Measurements from ENCODE around the gene ARGLU1. TPM values are rescaled to one million over a fixed set of nuclear protein-coding genes. Genes with fewer than 3 reads are reported as not detected.

The ARGLU1 gene, protein sequence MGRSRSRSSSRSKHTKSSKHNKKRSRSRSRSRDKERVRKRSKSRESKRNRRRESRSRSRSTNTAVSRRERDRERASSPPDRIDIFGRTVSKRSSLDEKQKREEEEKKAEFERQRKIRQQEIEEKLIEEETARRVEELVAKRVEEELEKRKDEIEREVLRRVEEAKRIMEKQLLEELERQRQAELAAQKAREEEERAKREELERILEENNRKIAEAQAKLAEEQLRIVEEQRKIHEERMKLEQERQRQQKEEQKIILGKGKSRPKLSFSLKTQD
- 59.6 and 66.2 TPM in 2 replicates for total RNA-seq
- 44.5 TPM for polyA plus RNA-seq (2012)

DNA sequence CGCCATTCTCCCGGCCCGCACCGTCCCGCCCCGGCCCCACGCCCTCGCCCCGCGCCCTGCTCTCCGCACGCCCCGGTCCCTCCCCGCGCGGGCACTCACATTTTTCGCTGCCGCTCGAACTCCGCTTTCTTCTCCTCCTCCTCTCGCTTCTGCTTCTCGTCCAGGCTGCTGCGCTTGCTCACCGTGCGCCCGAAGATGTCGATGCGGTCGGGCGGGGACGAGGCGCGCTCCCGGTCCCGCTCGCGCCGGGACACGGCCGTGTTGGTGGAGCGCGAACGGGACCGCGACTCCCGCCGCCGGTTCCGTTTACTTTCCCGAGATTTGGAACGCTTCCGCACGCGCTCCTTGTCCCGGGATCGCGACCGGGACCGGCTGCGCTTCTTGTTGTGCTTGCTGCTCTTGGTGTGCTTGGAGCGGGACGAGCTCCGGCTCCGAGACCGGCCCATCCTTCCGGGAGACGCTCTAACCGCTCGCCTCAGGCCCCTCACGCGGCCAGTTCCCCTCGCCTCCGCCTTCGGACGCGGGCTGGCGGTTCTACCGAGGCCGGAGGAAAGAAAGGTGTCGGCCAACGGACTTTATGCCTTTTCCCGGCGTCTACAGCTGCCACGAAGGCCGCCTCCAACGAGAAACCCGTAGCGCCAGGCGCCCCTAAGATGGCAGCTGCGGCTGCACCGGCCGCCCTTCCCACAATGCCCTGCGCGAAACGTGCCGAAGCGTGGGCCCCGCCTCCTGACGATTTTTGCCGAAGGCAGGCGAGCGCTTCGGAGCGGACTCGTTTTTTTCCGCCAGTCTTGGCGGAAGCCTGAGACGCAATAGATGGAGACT is at the start of gene ARGLU1:
ARGLU1 (minus strand) TSS at position 664 of the 825 bp plus-strand sequence; CDS start at position 446, 218 bp downstream.
- peak; percentile 94 for DNase-seq (ENCODE audit: low read depth)

DNA sequence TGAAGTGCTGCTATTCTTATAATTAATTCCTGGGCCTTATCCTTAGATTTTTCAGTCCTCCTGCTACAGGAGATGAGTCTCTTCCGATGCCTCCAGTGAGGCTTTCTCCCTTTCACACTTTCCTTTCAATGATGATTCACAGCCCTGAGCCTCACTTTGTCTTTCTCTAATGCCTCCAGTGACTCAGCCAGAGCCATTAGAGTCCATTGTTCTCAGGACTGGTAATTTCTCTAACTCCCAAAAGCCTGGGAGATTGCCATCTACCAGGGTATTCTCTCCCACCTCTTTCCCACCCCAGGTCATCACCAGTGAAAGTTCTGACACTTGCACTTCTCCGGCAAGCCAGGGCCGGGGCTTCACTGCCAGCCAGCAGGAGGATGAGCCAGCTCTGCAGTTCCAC is 49.6 kb upstream of the ARGLU1 start:
- DNase-seq (ENCODE audit: low read depth), result peak; percentile 21

DNA sequence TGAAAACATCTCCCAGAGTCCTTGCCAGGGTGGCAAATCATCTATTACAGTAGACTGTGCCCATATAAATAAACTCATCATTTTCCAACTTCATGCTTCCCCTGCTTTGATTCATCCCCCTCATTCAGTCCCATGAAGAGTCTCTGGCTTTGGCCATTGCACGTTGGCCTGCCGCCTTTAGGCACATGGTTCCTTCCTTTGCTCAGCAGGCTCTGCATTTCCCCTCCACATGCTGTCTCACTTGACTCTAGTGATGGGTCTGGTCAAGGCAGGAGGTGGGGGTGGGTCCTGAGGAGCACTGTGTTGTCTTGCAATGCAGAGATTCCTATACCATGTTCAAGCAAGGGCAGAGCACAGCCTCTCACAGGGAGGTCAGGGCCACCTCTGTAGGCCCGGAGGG is 48.8 kb upstream of the ARGLU1 start:
- DNase-seq (ENCODE audit: low read depth), result no peak

DNA sequence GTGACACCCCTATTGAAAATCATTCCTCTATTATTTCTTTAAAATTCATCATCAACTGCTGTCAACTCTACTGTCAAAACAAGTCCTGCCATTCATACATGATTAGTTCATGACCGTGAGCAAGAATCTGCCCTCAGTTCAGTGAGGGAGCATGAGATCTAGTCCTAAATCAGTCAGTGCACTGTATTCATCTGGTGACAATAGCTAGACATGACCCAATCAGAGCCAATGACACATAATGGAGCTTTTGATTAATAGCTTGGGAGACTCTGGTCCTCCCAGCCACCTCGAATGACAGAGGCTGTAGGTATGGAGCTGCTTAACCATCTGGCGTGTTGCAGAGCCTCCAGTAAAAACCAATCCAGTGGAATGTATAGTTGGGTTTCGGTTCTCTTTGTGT is 46.9 kb upstream of the ARGLU1 start:
- no peak for DNase-seq (ENCODE audit: low read depth)

DNA sequence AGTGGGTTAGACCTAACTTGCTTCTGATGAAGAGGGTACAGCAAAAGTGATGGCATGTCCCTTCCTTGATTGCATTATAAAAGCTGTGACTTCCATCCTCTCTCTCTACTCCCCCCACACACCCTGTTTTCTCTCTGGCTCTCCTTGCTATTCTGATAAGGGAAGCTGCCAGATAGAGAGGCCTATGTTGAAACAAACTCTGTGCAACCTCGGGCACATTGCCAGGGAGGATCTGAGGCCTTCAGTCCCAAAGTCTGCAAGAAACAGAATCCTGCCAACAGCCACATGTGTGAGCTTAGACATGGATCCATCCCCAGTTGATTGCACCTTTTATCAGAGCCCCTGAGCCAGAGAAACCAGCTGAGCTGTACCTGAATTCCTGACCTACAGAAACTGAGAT is 44.8 kb upstream of the ARGLU1 start:
- DNase-seq (ENCODE audit: low read depth), result peak; percentile 21

DNA sequence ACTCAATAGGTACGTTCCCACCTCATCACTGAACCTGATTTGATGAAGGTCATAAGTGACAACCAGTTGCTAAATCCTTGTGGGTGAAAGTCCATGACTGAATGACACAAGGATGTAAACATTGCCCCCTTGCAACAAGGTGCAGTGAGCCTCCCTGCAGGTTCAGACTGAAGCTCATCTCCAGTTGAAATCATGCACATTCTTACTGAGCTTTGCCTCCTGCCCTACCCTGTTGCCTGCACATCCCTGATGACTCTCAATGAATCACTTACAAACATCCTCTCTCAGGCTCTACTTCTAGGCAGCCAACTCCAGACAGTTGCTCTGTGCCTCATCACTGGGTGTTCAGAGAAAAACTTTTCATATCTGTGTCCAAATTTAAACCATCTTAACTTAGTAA is 42.5 kb upstream of the ARGLU1 start:
- peak; percentile 15 for DNase-seq (ENCODE audit: low read depth)

DNA sequence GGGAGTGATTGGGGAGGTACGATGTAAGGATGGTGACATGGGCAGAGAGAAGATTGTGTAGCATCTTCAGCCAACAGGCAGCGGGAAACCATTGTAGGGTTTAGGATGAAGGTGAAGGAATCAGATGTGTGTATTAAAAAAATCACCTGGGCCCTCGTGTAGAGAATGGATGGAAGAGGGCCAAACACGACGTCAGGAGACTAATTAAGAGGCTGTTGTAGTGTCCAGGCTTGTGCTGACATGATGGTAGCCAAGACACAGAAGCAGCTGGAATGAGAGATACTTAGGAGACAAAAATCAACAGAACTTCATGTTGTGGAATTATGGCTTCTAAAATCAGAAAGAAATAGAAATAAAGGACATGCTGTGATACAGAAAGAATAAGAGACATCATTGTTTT is 41.2 kb upstream of the ARGLU1 start:
- no peak for DNase-seq (ENCODE audit: low read depth)

DNA sequence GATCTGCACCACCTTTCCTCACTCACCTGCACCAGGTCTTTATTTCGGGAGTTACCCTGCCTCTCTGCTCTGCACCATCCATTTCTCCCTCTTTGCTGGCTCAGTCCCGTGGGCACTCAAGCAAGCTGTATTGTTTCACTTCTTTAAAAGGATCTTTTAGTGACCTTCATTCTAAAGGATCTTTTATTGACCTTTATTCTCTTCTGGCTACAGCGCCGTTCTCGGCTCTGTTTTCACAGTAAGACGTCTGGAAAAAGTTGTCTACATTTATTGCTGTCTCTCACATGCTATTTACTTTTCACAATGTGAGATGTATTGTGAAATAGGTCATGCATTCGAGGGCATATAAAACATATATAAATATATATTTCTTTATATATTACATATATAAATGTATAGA is 35.6 kb upstream of the ARGLU1 start:
- no peak for DNase-seq (ENCODE audit: low read depth)

DNA sequence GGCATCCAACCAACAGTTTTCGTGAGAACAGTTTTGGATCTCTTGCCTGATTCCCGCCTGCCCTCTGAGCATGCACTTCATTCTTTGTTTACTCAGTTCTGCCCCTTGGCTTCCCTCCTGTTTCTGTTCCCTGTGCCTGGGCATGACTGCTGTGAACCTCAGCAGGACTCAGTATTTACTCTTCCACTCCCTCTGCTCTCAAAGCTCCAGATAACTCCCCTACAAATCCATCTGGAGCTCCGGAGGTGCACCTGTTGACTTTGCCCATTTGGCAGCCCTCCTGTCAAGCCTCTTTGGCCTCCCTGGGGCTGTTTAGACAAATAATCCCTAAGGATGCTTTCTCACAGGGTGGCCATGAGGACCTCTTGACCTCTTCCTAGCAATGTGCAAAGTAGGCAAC is 34.2 kb upstream of the ARGLU1 start:
- no peak for DNase-seq (ENCODE audit: low read depth)

DNA sequence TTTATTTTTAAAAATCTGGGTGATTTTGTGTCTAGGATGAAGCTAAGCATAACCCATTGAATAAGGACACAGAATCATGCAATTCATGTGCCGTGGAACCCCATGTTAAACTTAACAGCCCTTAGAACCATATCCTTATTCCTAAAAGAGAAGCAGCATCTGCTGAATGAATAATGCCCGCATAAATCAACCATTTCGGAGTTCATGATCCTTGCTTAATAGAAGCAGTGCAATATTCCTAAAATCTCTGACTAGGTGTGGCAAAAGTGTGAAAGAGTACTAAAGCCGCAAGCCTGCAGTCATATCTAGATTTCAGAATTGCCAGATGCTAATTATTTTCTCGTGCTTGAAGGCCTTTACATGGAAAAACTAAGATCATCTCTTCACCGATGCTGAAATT is 33.6 kb upstream of the ARGLU1 start:
- no peak for DNase-seq (ENCODE audit: low read depth)

DNA sequence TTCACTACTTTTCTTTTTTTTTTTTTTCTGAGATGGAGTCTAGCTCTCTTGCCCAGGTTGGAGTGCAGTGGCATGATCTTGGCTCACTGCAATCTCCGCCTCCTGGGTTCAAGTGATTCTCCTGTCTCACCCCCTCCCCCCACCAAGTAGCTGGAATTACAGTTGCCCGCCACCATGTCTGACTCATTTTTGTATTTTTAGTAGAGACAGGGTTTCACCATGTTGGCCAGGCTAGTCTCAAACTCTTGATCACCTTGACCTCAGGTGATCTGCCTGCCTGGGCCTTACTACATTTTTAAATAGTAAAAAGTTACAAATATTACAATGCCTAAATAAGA is 32.8 kb upstream of the ARGLU1 start:
- DNase-seq (ENCODE audit: low read depth), result peak; percentile 23

DNA sequence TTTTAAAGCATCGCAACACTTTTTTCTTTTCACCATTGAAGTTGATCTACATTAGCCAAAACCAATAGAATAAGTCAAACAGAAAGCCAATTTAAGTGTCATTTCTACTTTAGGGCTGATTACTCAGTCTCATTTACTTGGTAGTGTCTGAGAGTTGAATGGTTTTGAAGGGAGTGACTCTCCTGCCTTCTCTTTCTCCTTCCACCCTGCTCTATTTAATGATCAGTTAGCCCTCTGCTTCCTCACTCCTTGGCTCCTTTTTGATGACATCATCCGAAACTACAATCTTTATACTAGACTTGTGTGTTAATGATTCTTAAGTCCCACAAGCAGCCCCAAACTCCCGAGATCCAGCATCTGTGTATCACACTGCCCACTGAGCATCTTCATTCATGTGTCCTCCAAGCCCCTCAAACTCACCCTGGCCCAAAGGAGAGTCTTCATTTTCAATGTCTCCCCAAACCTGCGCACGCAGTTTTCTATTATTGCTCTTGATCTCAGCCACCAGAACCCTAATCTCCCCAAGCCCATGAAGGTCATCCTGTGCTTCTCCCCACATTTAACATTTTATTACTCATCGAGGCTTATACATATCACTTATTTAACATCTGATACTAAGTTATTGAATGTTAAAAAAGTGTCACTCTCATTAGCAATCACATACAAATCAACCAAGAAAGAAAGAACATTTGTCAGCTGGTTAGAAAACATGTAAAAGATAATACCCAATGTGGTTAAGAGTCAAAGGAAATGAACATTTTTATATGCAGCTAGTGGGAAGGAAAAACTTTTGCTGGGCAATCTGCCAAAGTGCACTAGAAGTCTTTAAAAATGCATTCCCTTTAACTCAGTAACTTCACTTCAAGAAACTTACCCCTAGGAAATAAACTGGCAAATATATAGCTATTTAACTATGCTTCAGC is 32.2 kb upstream of the ARGLU1 start:
- DNase-seq (ENCODE audit: low read depth), result peak; percentile 75

DNA sequence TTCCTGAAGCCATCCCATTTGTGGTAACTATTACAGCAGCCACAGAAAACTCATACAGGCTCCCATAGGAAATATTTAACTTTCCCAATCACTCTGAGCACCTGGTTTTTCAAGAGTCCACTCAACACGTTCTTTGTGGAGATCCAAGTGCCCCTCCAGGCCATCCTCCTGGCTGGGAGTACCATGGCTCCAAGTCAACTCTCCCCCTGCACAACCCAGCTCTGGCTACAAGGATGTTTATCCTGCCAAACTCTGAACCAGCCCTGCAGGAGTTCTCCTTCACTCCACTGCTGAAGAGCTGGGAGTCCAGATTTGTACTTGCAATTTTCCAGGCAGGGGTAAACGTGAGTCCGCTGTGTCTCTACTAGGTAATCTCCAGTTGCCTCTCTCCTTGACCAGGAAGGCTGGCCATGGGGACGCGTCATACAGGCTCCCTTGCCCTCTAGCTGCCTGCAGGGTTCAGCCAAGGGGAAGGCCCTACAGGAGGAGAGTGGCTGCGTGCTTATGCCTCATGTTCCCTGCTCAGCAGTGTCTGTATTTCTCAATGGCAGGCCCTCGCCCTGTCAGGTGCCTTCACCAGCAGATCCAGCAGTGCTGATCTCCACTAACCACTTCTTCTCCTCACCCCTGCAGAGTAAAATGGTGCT is 29.9 kb upstream of the ARGLU1 start:
- no peak for DNase-seq (ENCODE audit: low read depth)

DNA sequence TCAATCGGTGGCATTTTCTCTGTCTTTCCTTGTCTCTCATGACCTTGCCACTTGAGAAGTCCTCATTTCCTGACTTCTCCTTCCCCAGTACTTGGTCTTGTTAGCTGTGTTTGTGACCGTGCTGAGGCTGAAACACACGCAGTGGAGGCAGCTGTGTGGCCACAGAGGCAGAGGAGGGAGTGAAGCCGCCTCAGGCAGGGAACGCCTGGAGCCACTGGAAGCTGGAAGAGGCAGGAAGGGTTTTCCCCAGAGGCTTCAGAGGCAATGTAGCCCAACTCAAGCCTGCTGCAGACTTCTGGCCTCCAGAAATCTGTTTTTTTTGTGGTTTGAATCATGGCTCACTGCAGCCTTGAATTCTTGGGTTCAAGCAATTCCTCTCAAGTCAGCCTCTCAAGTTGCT is 29.2 kb upstream of the ARGLU1 start:
- peak; percentile 50 for DNase-seq (ENCODE audit: low read depth)

DNA sequence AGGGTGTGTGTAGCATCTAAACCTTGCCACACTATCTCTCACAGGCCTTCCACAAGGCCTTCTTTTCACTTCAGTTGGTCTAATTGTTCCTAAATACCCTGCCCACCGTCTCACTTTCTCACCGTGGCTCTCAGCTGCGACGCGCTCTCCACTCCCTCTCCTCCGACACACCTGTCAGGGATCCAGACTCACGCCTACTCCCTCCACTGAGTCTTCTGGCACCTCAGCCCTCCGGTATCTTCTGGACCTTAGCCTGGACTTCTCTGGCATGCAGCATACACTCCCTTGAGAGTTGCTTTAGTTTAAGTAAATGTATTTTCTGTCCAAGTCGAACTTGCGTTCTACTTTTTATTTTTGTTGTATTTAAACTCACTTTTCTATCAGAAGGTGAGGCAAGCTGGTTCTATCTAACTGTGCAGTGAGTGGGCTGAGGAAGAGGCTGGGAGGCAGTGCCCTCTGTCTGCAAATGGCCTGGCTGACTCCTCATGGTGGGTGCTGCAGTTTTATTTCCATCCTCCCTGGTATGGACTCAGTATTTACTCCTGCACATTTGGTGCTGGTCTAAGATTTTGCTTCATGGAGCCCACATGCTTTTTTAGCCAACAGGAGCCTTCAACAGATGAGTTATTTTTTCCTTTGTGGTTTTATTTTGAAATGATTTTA is 28.5 kb upstream of the ARGLU1 start:
- no peak for DNase-seq (ENCODE audit: low read depth)

DNA sequence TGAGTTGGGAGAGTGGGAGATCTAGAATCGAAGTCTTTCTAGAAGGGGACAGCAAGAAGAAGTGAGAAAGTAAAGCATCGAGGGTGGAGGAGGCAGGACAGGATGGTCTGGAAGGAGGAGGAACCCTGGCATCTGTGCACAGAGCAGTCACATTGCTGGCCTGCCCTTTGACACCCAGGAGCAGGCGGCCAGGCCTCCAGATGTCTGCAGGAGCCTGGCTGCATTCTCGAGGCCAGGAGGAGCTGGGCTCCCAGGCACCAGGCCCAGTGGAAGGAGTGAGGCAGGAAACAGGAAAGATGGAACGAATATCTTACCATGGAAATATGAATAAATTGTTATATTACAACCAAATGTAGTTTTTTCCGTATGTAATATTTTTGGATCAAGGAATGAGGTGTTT is 27.7 kb upstream of the ARGLU1 start:
- no peak for DNase-seq (ENCODE audit: low read depth)

DNA sequence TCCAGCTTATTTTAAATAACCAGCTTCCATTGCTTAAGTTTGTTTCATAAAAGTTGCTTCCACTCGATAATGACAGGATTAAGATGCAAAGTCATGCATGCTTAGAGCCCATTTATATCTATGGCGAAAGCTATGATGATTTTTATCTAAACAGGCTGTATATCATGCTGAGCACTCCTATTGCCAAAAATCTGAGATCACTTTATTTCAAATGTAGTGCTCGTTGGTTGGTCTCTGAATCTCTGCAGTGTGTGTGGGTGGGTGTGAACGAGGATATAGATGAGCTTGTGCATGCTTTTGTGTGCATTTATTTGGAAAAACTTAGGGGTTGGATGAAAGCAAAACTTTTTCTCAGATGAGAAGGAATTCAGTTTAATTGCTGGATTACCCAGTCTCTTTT is 27.0 kb upstream of the ARGLU1 start:
- no peak for DNase-seq (ENCODE audit: low read depth)

DNA sequence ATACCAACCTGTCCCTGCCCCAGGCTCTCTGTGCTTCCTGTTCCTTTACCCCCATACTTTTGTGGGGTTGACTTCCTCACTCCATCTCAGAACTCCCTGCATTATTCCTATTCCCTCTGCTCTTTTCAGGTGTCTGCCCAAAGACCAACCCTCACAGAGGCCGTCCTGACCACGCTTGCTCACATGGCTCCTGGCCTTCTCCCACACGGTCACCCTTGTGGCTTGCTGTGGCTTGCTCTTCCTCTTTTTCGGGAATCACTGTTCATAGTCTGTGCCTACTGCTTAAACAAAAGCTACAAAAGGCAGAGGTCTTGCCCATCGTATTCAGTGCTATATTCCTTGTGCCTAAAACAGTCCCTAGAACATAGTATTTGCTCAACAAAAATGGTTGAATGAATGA is 25.2 kb upstream of the ARGLU1 start:
- DNase-seq (ENCODE audit: low read depth), result no peak

DNA sequence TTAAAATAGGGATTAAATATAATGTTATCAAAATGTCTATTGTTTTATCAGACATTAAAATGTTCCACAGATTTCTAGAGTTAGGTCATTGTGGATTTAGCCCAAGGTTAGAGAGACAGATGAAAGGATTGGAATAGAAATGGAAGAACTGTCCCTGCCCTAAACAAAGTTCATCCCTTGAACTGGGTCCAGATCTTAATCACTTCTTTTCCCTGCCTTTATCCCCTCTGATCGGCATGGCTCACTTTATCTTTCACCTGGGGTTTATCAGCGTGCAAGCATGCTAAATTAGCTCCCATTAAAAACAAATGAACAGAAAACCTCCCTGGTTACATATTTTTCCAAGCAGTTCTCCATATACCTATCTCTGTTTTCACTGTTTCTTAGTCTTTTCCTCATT is 23.4 kb upstream of the ARGLU1 start:
- no peak for DNase-seq (ENCODE audit: low read depth)

DNA sequence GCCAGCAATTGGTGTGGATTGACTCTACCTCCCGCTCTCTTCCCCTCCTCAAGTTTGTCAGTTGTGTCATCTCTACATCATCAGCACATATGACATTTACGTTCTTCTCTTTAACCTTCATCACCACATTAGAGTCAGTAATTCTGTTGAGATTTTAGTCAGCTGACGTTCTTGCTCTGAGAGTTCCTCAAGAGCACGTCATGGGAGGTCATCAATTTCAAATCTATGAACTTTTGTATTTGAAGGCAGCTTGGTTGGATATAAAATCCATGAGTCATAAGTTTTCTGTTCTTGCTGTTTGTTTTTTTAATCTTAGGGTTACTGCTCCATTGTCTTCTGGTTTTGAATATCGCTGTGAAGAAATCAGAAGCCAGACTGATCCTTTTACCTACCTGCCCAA is 21.8 kb upstream of the ARGLU1 start:
- DNase-seq (ENCODE audit: low read depth), result no peak

DNA sequence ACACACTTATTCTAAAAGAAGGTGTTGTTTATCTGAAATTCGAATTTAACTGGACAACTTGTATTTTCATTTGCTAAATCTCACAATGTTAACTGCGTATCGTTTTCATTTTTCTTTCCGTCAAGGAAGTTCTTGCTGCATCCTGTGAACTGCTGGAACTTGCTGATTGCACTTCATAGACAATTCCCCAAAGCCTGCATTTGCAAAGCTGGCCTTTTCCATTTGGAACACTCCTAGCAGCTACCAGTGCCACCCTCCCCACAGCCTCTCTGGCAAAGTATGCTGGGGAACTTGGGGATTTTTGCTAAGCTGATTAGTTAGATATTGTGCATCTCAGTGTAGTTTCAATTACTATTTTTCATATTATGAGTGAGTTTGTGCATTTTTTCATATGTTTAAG is 20.4 kb upstream of the ARGLU1 start:
- no peak for DNase-seq (ENCODE audit: low read depth)
